GM12891 (cell line): ENCODE data around the gene ID4.

Source experiments
- DNase-seq: peaks from one replicate; pipeline ENCODE4 v3.0.0; 2011; ENCODE audit warnings: low spot score; ENCODE audit not compliant: insufficient read length
- FAIRE-seq: peaks from 2 replicates; lab custom pipeline; 2011; peaks lifted over from hg19 to GRCh38; lab: Jason Lieb, UNC
- PAX5 ChIP-seq: IDR thresholded peaks from 2 replicates; pipeline ENCODE4 v1.6.1; 2011; ENCODE audit warnings: low read length, moderate library complexity, mild to moderate bottlenecking; ENCODE audit not compliant: insufficient read depth, severe bottlenecking
- POLR2A ChIP-seq: IDR thresholded peaks from 2 replicates; pipeline ENCODE4 v1.6.1; 2011; ENCODE audit warnings: low read depth, low read length, control low read depth
- POLR2AphosphoS5 ChIP-seq: IDR thresholded peaks from 2 replicates; pipeline ENCODE4 v1.6.1; 2011; ENCODE audit warnings: low read depth, low read length, control low read depth
- POU2F2 ChIP-seq: IDR thresholded peaks from 2 replicates; pipeline ENCODE4 v1.6.1; 2011; ENCODE audit warnings: low read depth, mild to moderate bottlenecking, control low read depth, low read length, moderate library complexity
- SPI1 ChIP-seq: IDR thresholded peaks from 2 replicates; pipeline ENCODE4 v1.6.1; 2011; ENCODE audit warnings: low read depth, low read length, control low read depth
- TAF1 ChIP-seq: IDR thresholded peaks from 2 replicates; pipeline ENCODE4 v1.6.1; 2011; ENCODE audit warnings: low read depth, low read length, control low read depth

Gene ID4

GRCh38 chr6:19873031-19873430, 35.9 kb downstream of the ID4 start:
- TF ChIP-seq PAX5 (no peak), TAF1 (no peak), POU2F2 (no peak), SPI1 (no peak), POLR2AphosphoS5 (no peak), POLR2A (no peak)
- FAIRE-seq = no peak
- DNase-seq = no peak

DNA sequence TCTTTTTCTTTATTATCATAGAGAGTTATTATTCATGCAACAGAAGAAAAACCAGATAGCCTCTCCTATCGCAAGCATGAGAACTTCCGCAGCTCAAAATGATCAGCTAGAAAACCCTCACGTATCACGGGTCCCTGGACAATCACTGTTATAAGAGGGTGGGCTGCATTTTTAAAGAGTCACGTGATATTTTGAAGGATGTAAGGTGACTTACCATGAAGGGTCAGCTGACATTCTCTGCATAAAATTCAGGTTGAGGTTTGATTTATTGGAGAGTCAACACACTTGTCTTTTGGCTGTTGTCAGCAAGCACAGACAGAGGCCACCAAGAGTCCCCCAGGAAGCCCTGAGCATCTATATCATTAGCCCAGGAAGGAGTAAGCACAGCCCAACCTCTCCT, 39.5 kb downstream of the ID4 start:
- no peak for DNase-seq
- TF ChIP-seq POLR2A = no peak
- no peak for TF ChIP-seq TAF1
- TF ChIP-seq POU2F2 = no peak
- TF ChIP-seq POLR2AphosphoS5 = no peak
- no peak for TF ChIP-seq PAX5
- no peak for TF ChIP-seq SPI1
- FAIRE-seq = no peak

DNA sequence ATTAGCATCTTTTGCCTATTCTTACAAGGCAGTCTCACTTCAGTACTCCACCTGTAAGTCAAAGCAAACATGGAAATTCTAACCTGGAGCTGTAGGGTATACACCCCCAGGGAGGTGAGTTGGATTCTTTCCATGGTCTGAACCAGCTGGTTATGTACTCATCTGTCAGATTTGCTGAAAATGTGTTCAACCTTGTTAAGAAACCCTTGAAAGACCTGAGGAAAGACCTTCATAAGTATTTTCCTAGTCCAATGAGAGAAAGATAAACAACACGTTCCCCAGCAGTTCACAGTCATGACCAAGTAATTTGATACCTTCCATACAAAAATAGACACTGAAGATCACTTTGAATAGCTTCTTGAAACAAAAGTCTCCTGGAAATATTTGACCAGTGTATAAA, 42.5 kb downstream of the ID4 start:
- TF ChIP-seq SPI1 = no peak
- no peak for TF ChIP-seq POLR2A
- no peak for TF ChIP-seq POLR2AphosphoS5
- TF ChIP-seq PAX5 = no peak
- no peak for TF ChIP-seq TAF1
- DNase-seq (no peak), FAIRE-seq (no peak)

DNA sequence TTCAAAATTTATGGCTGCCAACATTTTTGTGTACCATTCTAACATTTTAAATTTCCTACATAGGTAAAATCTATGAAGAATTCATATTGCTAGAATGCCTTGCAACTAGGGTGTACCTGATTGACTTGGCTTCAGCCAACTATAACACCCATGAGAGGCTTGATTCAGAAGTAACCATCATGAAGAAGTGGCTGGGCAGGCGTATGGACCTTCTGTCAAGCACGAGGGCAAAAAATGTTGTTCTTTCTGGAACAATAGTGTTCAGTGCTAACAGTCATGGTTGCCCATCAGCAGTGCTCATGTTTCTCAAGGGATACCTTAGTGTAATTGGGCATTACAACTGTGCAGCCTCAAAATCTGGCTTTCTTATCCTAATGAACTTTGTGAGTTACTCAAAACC, 42.9 kb downstream of the ID4 start:
- FAIRE-seq (no peak), DNase-seq (no peak)

GRCh38 chr6:19891451-19891850, 54.3 kb downstream of the ID4 start:
- DNase-seq = no peak

More for the DNA sequence above, 42.9 kb downstream of the ID4 start:
- no peak for TF ChIP-seq POLR2A
- no peak for TF ChIP-seq POU2F2
- TF ChIP-seq TAF1 = no peak
- no peak for TF ChIP-seq POLR2AphosphoS5
- no peak for TF ChIP-seq SPI1
- TF ChIP-seq PAX5 = no peak

More at GRCh38 chr6:19891451-19891850, 54.3 kb downstream of the ID4 start:
- no peak for FAIRE-seq
- TF ChIP-seq POU2F2 (no peak), POLR2AphosphoS5 (no peak), SPI1 (no peak), PAX5 (no peak), TAF1 (no peak), POLR2A (no peak)
